Thyroid gland (tissue), 4 donors: ENCODE measurements around the gene SORCS2. TPM values are rescaled to one million over a fixed set of nuclear protein-coding genes. Genes with fewer than 3 reads are reported as not detected.

ENCODE experiments used
- DNase-seq, 2 donors: peaks; one replicate each; pipeline ENCODE4 v3.0.0-alpha.2; 2019
- H3K27ac ChIP-seq, 3 donors: fragments of 200-600 bp; sonication (generic); 1 replicate in 2 of 3; 2 replicates in 1 of 3; pipeline ENCODE4 v1.5.1; 2016 to 2019; ENCODE audit warnings: mild to moderate bottlenecking in 1 of 3, moderate library complexity in 1 of 3
- H3K27me3 ChIP-seq: fragments of 200-600 bp; sonication (generic); one replicate; pipeline ENCODE4 v1.5.1; 2019
- H3K36me3 ChIP-seq, 2 donors: fragments of 200-600 bp; sonication (generic); one replicate each; pipeline ENCODE4 v1.5.1; 2016 to 2019
- H3K4me1 ChIP-seq, 2 donors: fragments of 200-600 bp; sonication (generic); one replicate each; pipeline ENCODE4 v1.5.1; 2017 to 2019
- H3K4me3 ChIP-seq, 3 donors: fragments of 200-600 bp; sonication (generic); replicated peaks in 1 of 3; 1 replicate in 2 of 3; 2 replicates in 1 of 3; pipeline ENCODE4 v1.5.1; 2016; ENCODE audit warnings: mild to moderate bottlenecking in 1 of 3
- H3K9me3 ChIP-seq: fragments of 200-600 bp; sonication (generic); one replicate; pipeline ENCODE4 v1.5.1; 2017
- CTCF ChIP-seq, 6 experiments: fragments of 200-600 bp in 3 of 6; fragments of 450-650 bp in 3 of 6; sonication (generic) in 3 of 6; IDR thresholded peaks; one replicate each; pipeline ENCODE4 v1.5.1; 2016 to 2019; ENCODE audit warnings: antibody characterized with exemption in 6 of 6, mild to moderate bottlenecking in 2 of 6, inconsistent platforms in 1 of 6, moderate library complexity in 1 of 6
- POLR2A ChIP-seq, 2 donors: fragments of 450-650 bp; IDR thresholded peaks; one replicate each; pipeline ENCODE4 v1.6.1; 2017; ENCODE audit warnings: antibody characterized with exemption in 2 of 2, mild to moderate bottlenecking in 2 of 2, moderate library complexity in 1 of 2
- WGBS, 2 donors: methylation state at CpG; one replicate each; pipeline ENCODE4 v1.1.5; 2017; 5-methylcytosine and 5-hydroxymethylcytosine counted together
- intact Hi-C: fragments of 100-400 bp; cut with DNase I; formaldehyde crosslinking; loops from one replicate; pipeline ENCODE4 v1.15.1; 2023
- total RNA-seq, 4 donors: library from RNA; depleted of rRNA; stranded (reverse); fragments of >200 nt; gene quantifications; one replicate each; pipeline ENCODE4 v1.2.3, GENCODE V29; 2016

The SORCS2 gene
- total RNA-seq, 4 donors from 2014 or later, result 1.7 to 13.6 (median 3.6) TPM

- Histone ChIP-seq H3K27ac (no peak overlapping the region), H3K27me3 (no peaks in the 10 kb centered on the region), H3K36me3 (no peaks in the 10 kb centered on the region), H3K9me3 (no peaks in the 10 kb centered on the region), H3K4me3 (no peak overlapping the region), H3K4me1 (peaks cover 0 to 9% of the 10 kb centered on the region in 2 donors)
- WGBS, 2 donors, result 69 to 82% methylated on average over 6 of the region's 6 CpGs
- TF ChIP-seq POLR2A (IDR thresholded peaks at IDR 0.05), result no peak
- no peak for TF ChIP-seq CTCF (IDR thresholded peaks at IDR 0.05)
- intact Hi-C loops, result no loop called here
- DNase-seq, result no peak
These were observed 69.2 kb downstream of the SORCS2 start for GRCh38 chr4:7261536-7261935.

- Histone ChIP-seq H3K27ac (no peak overlapping the region), H3K9me3 (no peaks in the 10 kb centered on the region), H3K27me3 (no peaks in the 10 kb centered on the region), H3K36me3 (no peaks in the 10 kb centered on the region), H3K4me1 (peaks cover 0 to 3% of the 10 kb centered on the region in 2 donors), H3K4me3 (no peak overlapping the region)
- no peak for DNase-seq
- TF ChIP-seq POLR2A (IDR thresholded peaks at IDR 0.05) (no peak), CTCF (IDR thresholded peaks at IDR 0.05) (no peak)
- 92 to 98% methylated on average over 1 of the region's 1 CpG for WGBS, 2 donors
- intact Hi-C loops, result no loop called here
These were observed 69.8 kb downstream of the SORCS2 start for GRCh38 chr4:7262134-7262533.

- no peaks in the 10 kb centered on the region for H3K4me1 ChIP-seq
- DNase-seq, result no peak
- H3K27ac ChIP-seq, result no peak overlapping the region
- TF ChIP-seq CTCF (IDR thresholded peaks at IDR 0.05) (no peak), POLR2A (IDR thresholded peaks at IDR 0.05) (no peak)
- no peaks in the 10 kb centered on the region for H3K27me3 ChIP-seq
- WGBS, 2 donors, result 83 to 91% methylated on average over 7 to 11 of the region's 11 CpGs
- no peak overlapping the region for H3K4me3 ChIP-seq
- no peaks in the 10 kb centered on the region for H3K9me3 ChIP-seq
- H3K36me3 ChIP-seq, result no peaks in the 10 kb centered on the region
- intact Hi-C loops, result no loop called here
These were observed 70.8 kb downstream of the SORCS2 start for GRCh38 chr4:7263166-7263565.

GRCh38 chr4:7264694-7265093 lies 72.4 kb downstream of the SORCS2 start:
- 83 to 90% methylated on average over 3 to 9 of the region's 11 CpGs for WGBS, 2 donors
- no peak for DNase-seq
- Histone ChIP-seq H3K27ac (no peak overlapping the region), H3K36me3 (no peaks in the 10 kb centered on the region), H3K9me3 (no peaks in the 10 kb centered on the region), H3K4me3 (no peak overlapping the region), H3K4me1 (no peaks in the 10 kb centered on the region), H3K27me3 (no peaks in the 10 kb centered on the region)
- intact Hi-C loops, result no loop called here
- TF ChIP-seq POLR2A (IDR thresholded peaks at IDR 0.05) (no peak), CTCF (IDR thresholded peaks at IDR 0.05) (no peak)

GRCh38 chr4:7266525-7267292 lies 74.4 kb downstream of the SORCS2 start:
- no peak for TF ChIP-seq CTCF (IDR thresholded peaks at IDR 0.05)
- no peak for TF ChIP-seq POLR2A (IDR thresholded peaks at IDR 0.05)
- intact Hi-C loops, result no loop called here
- Histone ChIP-seq H3K27ac (no peak overlapping the region), H3K36me3 (no peaks in the 10 kb centered on the region), H3K4me3 (no peak overlapping the region), H3K9me3 (no peaks in the 10 kb centered on the region), H3K27me3 (no peaks in the 10 kb centered on the region), H3K4me1 (no peaks in the 10 kb centered on the region)
- no peak for DNase-seq
- 76 to 88% methylated on average over 18 of the region's 18 CpGs for WGBS, 2 donors
